Spleen (tissue), 11 donors: Measurements from ENCODE around the gene GPR158. TPM values are rescaled to one million over a fixed set of nuclear protein-coding genes. Genes with fewer than 3 reads are reported as not detected.

Experiments used
- DNase-seq: peaks from one replicate; pipeline ENCODE4 v3.0.0-alpha.2; 2020
- H3K27ac ChIP-seq, 8 donors: fragments of 200-600 bp; sonication (generic) in 7 of 8; 1 replicate in 4 of 8; 2 replicates in 4 of 8; pipeline versions ENCODE4 v1.5.0 to v1.8.0; 2016 to 2021; ENCODE audit warnings: inconsistent platforms in 4 of 8, mild to moderate bottlenecking in 4 of 8, moderate library complexity in 1 of 8
- H3K27me3 ChIP-seq, 7 donors: fragments of 200-600 bp; sonication (generic) in 6 of 7; replicated peaks in 1 of 7; 1 replicate in 4 of 7; 2 replicates in 3 of 7; pipeline versions ENCODE4 v1.5.0 to v1.8.0; 2016 to 2021; ENCODE audit warnings: inconsistent platforms in 3 of 7, mild to moderate bottlenecking in 1 of 7
- H3K36me3 ChIP-seq, 6 donors: fragments of 200-600 bp; sonication (generic) in 5 of 6; 1 replicate in 4 of 6; 2 replicates in 2 of 6; pipeline versions ENCODE4 v1.5.0 to v1.8.0; 2016 to 2021; ENCODE audit warnings: inconsistent platforms in 2 of 6
- H3K4me1 ChIP-seq, 6 donors: fragments of 200-600 bp; sonication (generic) in 5 of 6; 1 replicate in 3 of 6; 2 replicates in 3 of 6; pipeline versions ENCODE4 v1.5.0 to v1.8.0; 2016 to 2021; ENCODE audit warnings: inconsistent platforms in 3 of 6
- H3K4me3 ChIP-seq, 8 donors: fragments of 200-600 bp; sonication (generic) in 7 of 8; 1 replicate in 4 of 8; 2 replicates in 4 of 8; pipeline versions ENCODE4 v1.5.0 to v1.8.0; 2016 to 2021; ENCODE audit warnings: inconsistent platforms in 4 of 8, mild to moderate bottlenecking in 4 of 8, moderate library complexity in 2 of 8
- H3K9me3 ChIP-seq, 8 donors: fragments of 200-600 bp; sonication (generic) in 7 of 8; 1 replicate in 4 of 8; 2 replicates in 4 of 8; pipeline versions ENCODE4 v1.5.0 to v1.8.0; 2016 to 2021; ENCODE audit warnings: inconsistent platforms in 4 of 8
- POLR2A ChIP-seq, 3 donors: fragments of 450-650 bp; IDR thresholded peaks; one replicate each; pipeline ENCODE4 v1.5.1; 2017; ENCODE audit warnings: antibody characterized with exemption in 3 of 3, mild to moderate bottlenecking in 1 of 3
- POLR2AphosphoS5 ChIP-seq, 3 donors: sonication (generic); formaldehyde crosslinking; IDR thresholded peaks; one replicate each; pipeline ENCODE4 v1.5.1; 2017; ENCODE audit warnings: antibody characterized with exemption in 3 of 3
- WGBS, 5 donors: extraction: QIAGEN DNeasy Blood & Tissue Kit in 3 of 5; methylation state at CpG; one replicate each; pipeline versions ENCODE4 v1.1.5 to v1.1.7; 2013 to 2018; 5-methylcytosine and 5-hydroxymethylcytosine counted together
- intact Hi-C: fragments of 100-400 bp; cut with DNase I; formaldehyde crosslinking; loops from one replicate; pipeline ENCODE4 v1.15.0; 2023; ENCODE audit warnings: low total_unique reads
- polyA plus RNA-seq, 3 donors: library from polyadenylated mRNA; stranded (reverse); fragments of 200-250 nt; gene quantifications; one replicate each; pipeline ENCODE4 v1.2.1, GENCODE V29; 2013
- total RNA-seq, 7 donors: library from RNA; depleted of rRNA in 3 of 7; stranded (reverse); fragments of >200 nt in 3 of 7; fragmentation: NEBNext Ultra II Directional in 4 of 7; extraction: Animal tissue kit (Norgen Biotek cat#: 25700) in 4 of 7; gene quantifications; one replicate each; pipeline versions ENCODE4 v1.1.0 to v1.2.1, GENCODE V29; 2016 to 2021
- TF ChIP-seq, protein P1 (sequence below), 11 experiments: fragments of 200-600 bp in 7 of 11; fragments of 450-650 bp in 4 of 11; sonication (generic) in 4 of 11; IDR thresholded peaks in 8 of 11; conservative IDR thresholded peaks in 3 of 11; 1 replicate in 7 of 11; 2 replicates in 4 of 11; pipeline versions ENCODE4 v1.4.0 to v1.8.0; 2016 to 2021; ENCODE audit warnings: antibody characterized with exemption in 11 of 11, inconsistent platforms in 4 of 11, mild to moderate bottlenecking in 1 of 11
- donor health status: healthy with polysubstance abuse.
- donor health status: DM: no; HTN: no; CAD: no; lungs with moderate emphysema.
- donor health status: DM: no; HTN: no; CAD: no.
- donor health status: Bipolar disorder and iron deficiency.
- donor health status: healthy.
- donor health status: DM: no; HTN: no; CAD: no.
- donor health status: DM: yes; HTN: yes; CAD: no.

GPR158 gene
- total and polyA plus RNA-seq, 10 donors, result 0.03 to 0.79 (median 0.16) TPM

DNA sequence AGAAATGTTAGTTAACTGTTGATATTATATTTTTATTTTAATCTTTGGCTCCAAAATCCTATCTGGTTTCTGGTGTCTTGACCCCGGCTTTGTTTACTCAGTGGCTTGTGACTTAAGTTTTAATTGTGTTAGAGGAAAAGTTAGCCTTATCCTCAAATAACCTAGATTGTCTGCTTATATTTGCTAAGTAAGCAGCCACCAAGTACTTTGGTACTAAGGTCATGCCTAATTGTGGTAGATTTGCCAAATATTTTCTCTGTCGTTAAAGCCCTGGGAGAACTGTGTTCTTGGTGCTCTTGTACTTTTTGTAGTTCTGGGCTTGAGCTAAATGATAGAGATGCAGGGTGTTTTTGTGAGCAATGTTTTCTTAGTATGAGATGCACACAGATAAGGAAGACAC is 34.8 kb downstream of the GPR158 start:
- H3K36me3 ChIP-seq, result no peaks in the 10 kb centered on the region
- H3K4me3 ChIP-seq, result no peak overlapping the region
- no peak for TF ChIP-seq POLR2A (IDR thresholded peaks at IDR 0.05)
- no peak for TF ChIP-seq POLR2AphosphoS5 (IDR thresholded peaks at IDR 0.05)
- TF ChIP-seq, protein P1, sequence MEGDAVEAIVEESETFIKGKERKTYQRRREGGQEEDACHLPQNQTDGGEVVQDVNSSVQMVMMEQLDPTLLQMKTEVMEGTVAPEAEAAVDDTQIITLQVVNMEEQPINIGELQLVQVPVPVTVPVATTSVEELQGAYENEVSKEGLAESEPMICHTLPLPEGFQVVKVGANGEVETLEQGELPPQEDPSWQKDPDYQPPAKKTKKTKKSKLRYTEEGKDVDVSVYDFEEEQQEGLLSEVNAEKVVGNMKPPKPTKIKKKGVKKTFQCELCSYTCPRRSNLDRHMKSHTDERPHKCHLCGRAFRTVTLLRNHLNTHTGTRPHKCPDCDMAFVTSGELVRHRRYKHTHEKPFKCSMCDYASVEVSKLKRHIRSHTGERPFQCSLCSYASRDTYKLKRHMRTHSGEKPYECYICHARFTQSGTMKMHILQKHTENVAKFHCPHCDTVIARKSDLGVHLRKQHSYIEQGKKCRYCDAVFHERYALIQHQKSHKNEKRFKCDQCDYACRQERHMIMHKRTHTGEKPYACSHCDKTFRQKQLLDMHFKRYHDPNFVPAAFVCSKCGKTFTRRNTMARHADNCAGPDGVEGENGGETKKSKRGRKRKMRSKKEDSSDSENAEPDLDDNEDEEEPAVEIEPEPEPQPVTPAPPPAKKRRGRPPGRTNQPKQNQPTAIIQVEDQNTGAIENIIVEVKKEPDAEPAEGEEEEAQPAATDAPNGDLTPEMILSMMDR (IDR thresholded peaks at IDR 0.05 in 8 of 11, conservative IDR thresholded peaks at IDR 0.05 in 3 of 11), result no peak
- no peaks in the 10 kb centered on the region for H3K4me1 ChIP-seq
- no peaks in the 10 kb centered on the region for H3K27me3 ChIP-seq
- DNase-seq, result no peak
- 76 to 89% (median 83%) methylated on average over 2 of the region's 2 CpGs for WGBS, 5 donors
- no peak overlapping the region for H3K27ac ChIP-seq
- no peaks in the 10 kb centered on the region for H3K9me3 ChIP-seq
- intact Hi-C loops, result no loop called here

DNA sequence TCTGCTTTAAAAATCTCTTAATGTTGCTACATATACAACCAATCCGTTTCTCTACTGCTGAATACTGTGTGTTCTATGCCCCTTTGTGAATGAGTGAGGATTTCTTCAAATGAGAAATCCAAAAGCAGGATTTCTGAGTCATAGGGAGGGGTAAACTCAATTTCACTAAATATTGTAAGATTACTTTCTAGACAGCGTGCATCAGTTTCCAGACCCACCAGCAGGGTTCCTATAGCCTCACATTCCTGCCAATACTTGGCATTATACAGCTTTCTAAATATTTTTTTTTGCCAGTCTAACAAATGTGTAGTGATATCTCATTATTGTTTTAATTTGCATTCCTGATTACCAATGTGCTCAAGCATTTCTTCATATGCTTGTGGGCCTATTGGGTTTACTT is 35.5 kb downstream of the GPR158 start:
- Histone ChIP-seq H3K9me3 (no peaks in the 10 kb centered on the region), H3K36me3 (no peaks in the 10 kb centered on the region), H3K4me1 (no peaks in the 10 kb centered on the region), H3K4me3 (no peak overlapping the region), H3K27ac (no peak overlapping the region), H3K27me3 (no peaks in the 10 kb centered on the region)
- WGBS, 5 donors, result 66 to 79% (median 71%) methylated on average over 2 of the region's 2 CpGs
- intact Hi-C loops, result no loop called here
- no peak for TF ChIP-seq POLR2A (IDR thresholded peaks at IDR 0.05)
- TF ChIP-seq, protein P1 (IDR thresholded peaks at IDR 0.05 in 8 of 11, conservative IDR thresholded peaks at IDR 0.05 in 3 of 11), result no peak
- no peak for TF ChIP-seq POLR2AphosphoS5 (IDR thresholded peaks at IDR 0.05)
- DNase-seq, result no peak

DNA sequence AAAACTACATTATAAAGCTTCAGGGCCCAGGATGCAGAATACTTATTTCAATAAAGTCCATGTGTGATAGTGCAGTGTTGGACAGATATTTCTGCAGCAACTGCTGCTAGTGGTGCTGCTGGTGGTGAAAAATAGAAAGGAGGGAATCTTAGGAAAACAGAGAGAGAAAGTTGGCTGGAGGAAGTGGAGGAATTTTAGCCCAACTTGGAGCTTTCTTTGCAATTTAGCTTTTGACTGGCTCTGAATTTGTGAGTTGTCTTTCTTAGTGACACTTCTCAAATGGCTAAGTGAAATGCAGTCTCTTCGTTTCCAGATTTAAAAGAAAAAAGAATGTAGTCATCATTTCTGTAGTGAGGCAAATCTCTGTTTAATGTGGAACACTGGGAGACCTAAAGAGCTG is 45.4 kb downstream of the GPR158 start:
- no peaks in the 10 kb centered on the region for H3K36me3 ChIP-seq
- no peak overlapping the region for H3K27ac ChIP-seq
- no peaks in the 10 kb centered on the region for H3K27me3 ChIP-seq
- WGBS, 5 donors, result 37 to 61% (median 49%) methylated on average over 1 of the region's 1 CpG
- no peak for TF ChIP-seq POLR2AphosphoS5 (IDR thresholded peaks at IDR 0.05)
- TF ChIP-seq, protein P1 (IDR thresholded peaks at IDR 0.05 in 8 of 11, conservative IDR thresholded peaks at IDR 0.05 in 3 of 11), result no peak
- no peak for TF ChIP-seq POLR2A (IDR thresholded peaks at IDR 0.05)
- intact Hi-C loops, result no loop called here
- H3K4me1 ChIP-seq, result no peaks in the 10 kb centered on the region
- DNase-seq, result no peak
- H3K9me3 ChIP-seq, result no peaks in the 10 kb centered on the region
- H3K4me3 ChIP-seq, result no peak overlapping the region

DNA sequence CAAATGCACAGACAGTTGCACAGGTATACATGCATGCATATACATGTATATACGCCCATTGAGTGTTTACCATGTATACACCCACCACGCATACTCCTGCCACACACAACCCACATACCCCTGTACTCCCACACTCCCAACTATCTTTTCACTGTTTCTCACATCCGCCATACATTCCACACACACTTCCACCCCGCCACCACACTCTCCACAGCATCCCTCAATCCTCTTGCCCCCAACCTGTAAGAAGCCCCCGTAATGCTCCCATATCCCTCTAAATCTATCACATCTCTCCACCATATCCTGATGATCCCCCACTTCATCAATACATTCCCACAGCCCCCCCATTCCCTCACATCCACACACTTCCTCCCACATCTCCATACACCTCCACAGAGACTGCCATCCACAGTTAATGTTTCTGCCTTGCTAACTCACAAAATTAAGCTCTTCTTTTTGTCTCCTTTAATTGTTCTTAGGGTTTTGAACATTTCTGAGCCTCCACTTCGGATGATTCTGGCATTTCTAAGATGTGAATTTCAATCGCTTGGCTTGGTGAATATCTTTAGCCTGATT is 47.4 kb downstream of the GPR158 start:
- no peaks in the 10 kb centered on the region for H3K36me3 ChIP-seq
- H3K4me1 ChIP-seq, result no peaks in the 10 kb centered on the region
- DNase-seq, result no peak
- H3K4me3 ChIP-seq, result no peak overlapping the region
- intact Hi-C loops, result no loop called here
- WGBS, 5 donors, result 84 to 90% (median 87%) methylated on average over 7 of the region's 7 CpGs
- H3K27ac ChIP-seq, result no peak overlapping the region
- no peaks in the 10 kb centered on the region for H3K9me3 ChIP-seq
- no peak for TF ChIP-seq POLR2AphosphoS5 (IDR thresholded peaks at IDR 0.05)
- no peak for TF ChIP-seq POLR2A (IDR thresholded peaks at IDR 0.05)
- TF ChIP-seq, protein P1 (IDR thresholded peaks at IDR 0.05 in 8 of 11, conservative IDR thresholded peaks at IDR 0.05 in 3 of 11), result no peak
- H3K27me3 ChIP-seq, result no peaks in the 10 kb centered on the region
